ENCODE measurements around the gene RAP1GDS1. TPM values are rescaled to one million over a fixed set of nuclear protein-coding genes. Genes with fewer than 3 reads are reported as not detected.

The RAP1GDS1 gene
- total RNA-seq, 1 experiment from 2014 or later, result 40.8 TPM

DNA sequence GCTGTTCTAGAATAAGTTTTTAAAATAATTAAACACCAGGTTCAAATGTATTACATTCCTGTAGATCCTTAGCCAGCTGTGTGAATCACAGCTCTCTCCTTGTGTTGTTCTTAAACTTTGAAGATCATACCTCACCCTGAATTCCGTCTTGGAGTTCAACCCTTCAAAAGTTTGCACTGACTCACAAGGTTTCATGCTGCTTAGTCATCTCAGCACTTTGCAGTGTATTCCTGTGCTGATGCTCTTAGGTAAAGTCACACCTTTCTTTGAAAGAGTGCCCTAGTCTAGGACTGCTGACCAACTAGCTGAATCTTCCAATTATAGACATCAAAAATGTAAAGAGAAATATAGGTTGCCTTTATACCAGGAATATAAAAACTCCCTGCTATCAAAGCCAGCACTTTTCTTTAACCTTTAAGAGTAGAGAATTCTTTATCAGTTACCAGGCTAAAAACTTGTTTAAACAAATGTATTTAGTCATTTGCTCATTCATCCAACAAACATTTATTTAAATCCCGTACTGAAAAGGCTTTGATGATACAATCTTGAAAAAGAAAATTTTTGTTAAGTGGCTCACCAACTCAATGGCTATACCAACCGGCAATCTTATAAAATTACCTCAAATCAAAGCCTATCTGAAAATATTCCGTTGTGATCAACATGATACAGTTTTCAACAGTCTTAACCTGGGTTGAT, 169.7 kb downstream of the RAP1GDS1 start (continued):
- peak; percentile 72 for TF ChIP-seq SIN3A (IDR thresholded peaks at IDR 0.05; ENCODE audit: low read depth)
- peak; percentile 56 for TF ChIP-seq TCF7L2 (IDR thresholded peaks at IDR 0.05; ENCODE audit: borderline replicate concordance, extremely low read depth, insufficient read depth, insufficient read length)
- peak; percentile 75 for TF ChIP-seq CEBPB (IDR thresholded peaks at IDR 0.05; ENCODE audit: low read depth)

GRCh38 chr4:98433691-98434090, 172.5 kb downstream of the RAP1GDS1 start:
- H3K9ac ChIP-seq (ENCODE audit: low read length), result no peak overlapping the region
- no peaks in the 10 kb centered on the region for H3K9me3 ChIP-seq (ENCODE audit: control insufficient read depth in 1 of 2, insufficient read depth in 1 of 2, low read depth in 1 of 2, low read length in 2 of 2)
- ChIA-PET RAD21 (ENCODE audit: low non-redundant PET in 1 of 2, low total read pairs in 2 of 2, uncharacterized antibody in 2 of 2, unreplicated experiment in 2 of 2) (no interaction called here), POLR2A (no interaction called here), CTCF (no interaction called here)
- DNase-seq (ENCODE audit: low read depth, low spot score) (no peak), ATAC-seq (no peak)
- peaks cover 18 to 35% of the 10 kb centered on the region in 2 experiments for H3K4me1 ChIP-seq (ENCODE audit: control insufficient read depth in 1 of 2, insufficient read depth in 2 of 2, low read length in 2 of 2)
- BruUV-seq (replicated peaks), result no TSS peak
- H3K36me3 ChIP-seq (ENCODE audit: control insufficient read depth in 1 of 2, insufficient read depth in 2 of 2, low read length in 2 of 2), result no peaks in the 10 kb centered on the region; a peak in 2 of 4 replicates
- no peak overlapping the region for H2AFZ ChIP-seq (ENCODE audit: low read depth, low read length, poor library complexity, severe bottlenecking)
- H3K27me3 ChIP-seq (ENCODE audit: insufficient read depth, low read length), result no peaks in the 10 kb centered on the region
- no peaks in the 10 kb centered on the region for H3K9me2 ChIP-seq (ENCODE audit: insufficient read depth)
- TF ChIP-seq SRF (IDR thresholded peaks at IDR 0.05; ENCODE audit: low read depth), result no peak
- TF ChIP-seq CEBPB (IDR thresholded peaks at IDR 0.05; ENCODE audit: low read depth), result no peak
- TF ChIP-seq, protein P1, sequence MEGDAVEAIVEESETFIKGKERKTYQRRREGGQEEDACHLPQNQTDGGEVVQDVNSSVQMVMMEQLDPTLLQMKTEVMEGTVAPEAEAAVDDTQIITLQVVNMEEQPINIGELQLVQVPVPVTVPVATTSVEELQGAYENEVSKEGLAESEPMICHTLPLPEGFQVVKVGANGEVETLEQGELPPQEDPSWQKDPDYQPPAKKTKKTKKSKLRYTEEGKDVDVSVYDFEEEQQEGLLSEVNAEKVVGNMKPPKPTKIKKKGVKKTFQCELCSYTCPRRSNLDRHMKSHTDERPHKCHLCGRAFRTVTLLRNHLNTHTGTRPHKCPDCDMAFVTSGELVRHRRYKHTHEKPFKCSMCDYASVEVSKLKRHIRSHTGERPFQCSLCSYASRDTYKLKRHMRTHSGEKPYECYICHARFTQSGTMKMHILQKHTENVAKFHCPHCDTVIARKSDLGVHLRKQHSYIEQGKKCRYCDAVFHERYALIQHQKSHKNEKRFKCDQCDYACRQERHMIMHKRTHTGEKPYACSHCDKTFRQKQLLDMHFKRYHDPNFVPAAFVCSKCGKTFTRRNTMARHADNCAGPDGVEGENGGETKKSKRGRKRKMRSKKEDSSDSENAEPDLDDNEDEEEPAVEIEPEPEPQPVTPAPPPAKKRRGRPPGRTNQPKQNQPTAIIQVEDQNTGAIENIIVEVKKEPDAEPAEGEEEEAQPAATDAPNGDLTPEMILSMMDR (IDR thresholded peaks at IDR 0.05 in 2 of 3, conservative IDR thresholded peaks at IDR 0.05 in 1 of 3; ENCODE audit: borderline replicate concordance in 1 of 3, insufficient read depth in 1 of 3, low read depth in 2 of 3, low read length in 2 of 3), result no peak
- intact Hi-C loops (cut with micrococcal nuclease), result no loop called here
- no peaks in the 10 kb centered on the region for H3K79me2 ChIP-seq (ENCODE audit: insufficient read depth, low read length)
- no peak overlapping the region for H3K4me2 ChIP-seq (ENCODE audit: low read length)
- H3K4me3 ChIP-seq (replicated peaks in 1 of 2; ENCODE audit: low read depth in 1 of 2, low read length in 2 of 2), result no peak overlapping the region
- no peak overlapping the region for H3K27ac ChIP-seq (ENCODE audit: low read depth, low read length)
- no peaks in the 10 kb centered on the region for H4K20me1 ChIP-seq (ENCODE audit: insufficient read depth)
